H1 (cell line): Measurements from ENCODE around the gene CCDC121. TPM values are rescaled to one million over a fixed set of nuclear protein-coding genes. Genes with fewer than 3 reads are reported as not detected.

Source experiments
- CTCF ChIA-PET: fragments of 300-600 bp; sonication (Branson Sonifier 250); formaldehyde crosslinking; loops from one replicate; lab custom pipeline; 2021; ENCODE audit not compliant: partially characterized antibody; lab: Charles Lee
- POLR2A ChIA-PET: fragments of 300-600 bp; sonication (Branson Sonifier 250); formaldehyde crosslinking; loops from one replicate; lab custom pipeline; 2021; ENCODE audit warnings: inconsistent platforms; ENCODE audit not compliant: partially characterized antibody; lab: Charles Lee
- DNase-seq, 2 experiments: peaks; one replicate each; pipeline versions ENCODE4 v3.0.0 to v3.0.0-alpha.2; 2010 to 2022; ENCODE audit warnings: low spot score in 2 of 2, low read depth in 1 of 2, mixed read lengths in 1 of 2
- FAIRE-seq: peaks from 2 replicates; lab custom pipeline; 2011; peaks lifted over from hg19 to GRCh38; lab: Jason Lieb, UNC
- H2AFZ ChIP-seq: 2 replicates; pipeline ENCODE4 v1.8.1; 2012; ENCODE audit warnings: low read length, inconsistent platforms
- H2AK5ac ChIP-seq: 2 replicates; pipeline ENCODE4 v1.6.1; 2013; ENCODE audit warnings: low read depth, low read length
- H2BK120ac ChIP-seq: replicated peaks from 2 replicates; pipeline ENCODE3; 2013; ENCODE audit warnings: low read depth, low read length, inconsistent platforms
- H2BK12ac ChIP-seq: 2 replicates; pipeline ENCODE4 v1.6.1; 2013; ENCODE audit warnings: low read depth, low read length
- H2BK15ac ChIP-seq: 2 replicates; pipeline ENCODE4 v1.6.1; 2013; ENCODE audit warnings: low read length
- H2BK20ac ChIP-seq: 2 replicates; pipeline ENCODE4 v1.6.1; 2013; ENCODE audit warnings: low read length
- H2BK5ac ChIP-seq: 2 replicates; pipeline ENCODE4 v1.6.1; 2013; ENCODE audit warnings: low read depth, low read length
- H3K14ac ChIP-seq: 2 replicates; pipeline ENCODE4 v1.6.1; 2013; ENCODE audit warnings: inconsistent platforms; ENCODE audit not compliant: insufficient read length
- H3K18ac ChIP-seq: 2 replicates; pipeline ENCODE4 v1.6.1; 2013; ENCODE audit warnings: low read length; ENCODE audit errors: extremely low read depth
- H3K23ac ChIP-seq: 2 replicates; pipeline ENCODE4 v1.6.1; 2013; ENCODE audit warnings: inconsistent platforms; ENCODE audit not compliant: insufficient read length
- H3K23me2 ChIP-seq: 2 replicates; pipeline ENCODE4 v1.6.1; 2013; ENCODE audit warnings: low read depth, low read length
- H3K27ac ChIP-seq: 2 replicates; pipeline ENCODE4 v1.6.1; 2011; ENCODE audit warnings: low read depth, low read length, inconsistent platforms
- H3K27me3 ChIP-seq, 4 experiments: replicated peaks in 1 of 4; 1 replicate in 1 of 4; 2 replicates in 3 of 4; pipeline versions ENCODE4 v1.6.1 to v1.8.1; 2011 to 2013; ENCODE audit warnings: low read length in 3 of 4, mild to moderate bottlenecking in 3 of 4, inconsistent platforms in 2 of 4, mixed read lengths in 2 of 4, moderate library complexity in 1 of 4; ENCODE audit not compliant: control insufficient read depth in 3 of 4, insufficient read depth in 3 of 4; ENCODE audit errors: extremely low read depth in 1 of 4
- H3K36me3 ChIP-seq, 4 experiments: 2 replicates each; pipeline versions ENCODE4 v1.6.1 to v1.8.1; 2011 to 2013; ENCODE audit warnings: mild to moderate bottlenecking in 4 of 4, low read length in 3 of 4, moderate library complexity in 2 of 4, control low read depth in 1 of 4, inconsistent platforms in 1 of 4; ENCODE audit not compliant: insufficient read depth in 4 of 4, control insufficient read depth in 2 of 4
- H3K4ac ChIP-seq: replicated peaks from 2 replicates; pipeline ENCODE3; 2013; ENCODE audit warnings: low read length, low read depth, mixed read lengths, inconsistent platforms; ENCODE audit not compliant: insufficient read length
- H3K4me1 ChIP-seq, 4 experiments: replicated peaks in 1 of 4; 1 replicate in 1 of 4; 2 replicates in 3 of 4; pipeline versions ENCODE4 v1.6.1 to v1.8.1; 2011 to 2013; ENCODE audit warnings: low read length in 3 of 4, inconsistent platforms in 2 of 4, mixed read lengths in 1 of 4; ENCODE audit not compliant: insufficient read depth in 4 of 4, control insufficient read depth in 3 of 4
- H3K4me2 ChIP-seq, 2 experiments: 2 replicates each; pipeline versions ENCODE4 v1.6.1 to v1.8.1; 2011 to 2013; ENCODE audit warnings: low read depth in 2 of 2, low read length in 2 of 2, control low read depth in 1 of 2, inconsistent platforms in 1 of 2, mild to moderate bottlenecking in 1 of 2; ENCODE audit not compliant: insufficient read depth in 1 of 2
- H3K4me3 ChIP-seq, 4 experiments: fragments of 200-600, 300-600 bp in 1 of 4; sonication (generic), shearing (Covaris generic), sonication (Bioruptor Twin) in 1 of 4; 2 replicates each; pipeline versions ENCODE4 v1.5.1 to v1.8.1; 2011 to 2016; ENCODE audit warnings: low read length in 4 of 4, low read depth in 3 of 4, control low read depth in 2 of 4, inconsistent platforms in 2 of 4, mild to moderate bottlenecking in 2 of 4, mixed read lengths in 1 of 4, moderate library complexity in 1 of 4; ENCODE audit not compliant: insufficient read depth in 2 of 4; ENCODE audit errors: extremely low read depth in 1 of 4
- H3K56ac ChIP-seq: replicated peaks from 2 replicates; pipeline ENCODE3; 2013; ENCODE audit warnings: low read depth, mild to moderate bottlenecking, mixed read lengths, low read length, inconsistent platforms; ENCODE audit not compliant: insufficient read length
- H3K79me1 ChIP-seq: 2 replicates; pipeline ENCODE4 v1.6.1; 2013; ENCODE audit warnings: low read depth, low read length, control low read depth
- H3K79me2 ChIP-seq, 2 experiments: 2 replicates each; pipeline versions ENCODE4 v1.6.1 to v1.8.1; 2012 to 2013; ENCODE audit warnings: low read length in 2 of 2, mild to moderate bottlenecking in 2 of 2, inconsistent platforms in 1 of 2; ENCODE audit not compliant: insufficient read depth in 2 of 2, control insufficient read depth in 1 of 2
- H3K9ac ChIP-seq, 4 experiments: replicated peaks in 1 of 4; 1 replicate in 1 of 4; 2 replicates in 3 of 4; pipeline versions ENCODE4 v1.6.1 to v1.8.1; 2011 to 2013; ENCODE audit warnings: low read depth in 3 of 4, low read length in 3 of 4, control low read depth in 2 of 4, mild to moderate bottlenecking in 2 of 4, moderate library complexity in 2 of 4, inconsistent platforms in 1 of 4; ENCODE audit errors: extremely low read depth in 1 of 4
- H3K9me3 ChIP-seq, 2 experiments: 2 replicates each; pipeline versions ENCODE4 v1.6.1 to v1.8.1; 2012 to 2013; ENCODE audit warnings: mild to moderate bottlenecking in 2 of 2, moderate library complexity in 2 of 2, control low read depth in 1 of 2, inconsistent platforms in 1 of 2, low read depth in 1 of 2, low read length in 1 of 2, mixed read lengths in 1 of 2; ENCODE audit not compliant: insufficient read depth in 2 of 2
- H4K20me1 ChIP-seq, 2 experiments: replicated peaks in 1 of 2; 2 replicates each; pipeline versions ENCODE3 to v1.8.1; 2011 to 2013; ENCODE audit warnings: inconsistent platforms in 2 of 2, low read length in 2 of 2, mild to moderate bottlenecking in 1 of 2; ENCODE audit not compliant: insufficient read depth in 2 of 2, control insufficient read depth in 1 of 2
- H4K5ac ChIP-seq: 2 replicates; pipeline ENCODE4 v1.6.1; 2013; ENCODE audit warnings: low read length, low read depth, mixed read lengths, inconsistent platforms; ENCODE audit not compliant: insufficient read length
- H4K8ac ChIP-seq: 2 replicates; pipeline ENCODE4 v1.8.0; 2013; ENCODE audit warnings: mild to moderate bottlenecking, moderate library complexity, low read length, inconsistent platforms; ENCODE audit not compliant: insufficient read depth; ENCODE audit errors: extremely low read depth
- H4K91ac ChIP-seq: replicated peaks from 2 replicates; pipeline ENCODE3; 2013; ENCODE audit warnings: low read length, mixed read lengths, inconsistent platforms; ENCODE audit not compliant: insufficient read length
- RBBP5 ChIP-seq: IDR thresholded peaks from 2 replicates; pipeline ENCODE4 v1.7.1; 2012; ENCODE audit warnings: low read depth, mild to moderate bottlenecking, inconsistent platforms, low read length, moderate library complexity, borderline replicate concordance
- SIRT6 ChIP-seq: IDR thresholded peaks from one replicate; pipeline ENCODE4 v1.7.1; 2012; ENCODE audit warnings: low read length, inconsistent platforms
- SP1 ChIP-seq: IDR thresholded peaks from 2 replicates; pipeline ENCODE4 v1.6.1; 2011; ENCODE audit warnings: low read depth, low read length
- TAF1 ChIP-seq: IDR thresholded peaks from 2 replicates; pipeline ENCODE4 v1.6.1; 2011; ENCODE audit warnings: mild to moderate bottlenecking, low read depth, low read length
- WGBS, 2 experiments: shearing (Covaris generic) in 1 of 2; methylation state at CpG; one replicate each; pipeline versions ENCODE4 v1.1.6 to v1.1.7; 2013 to 2015; ENCODE audit warnings: low lambda C conversion rate in 2 of 2, mixed read lengths in 2 of 2, inconsistent platforms in 1 of 2, low coverage in 1 of 2, missing lambda C conversion rate in 1 of 2; ENCODE audit not compliant: insufficient replicate concordance in 2 of 2, insufficient coverage in 1 of 2, insufficient read length in 1 of 2; ENCODE audit errors: extremely low coverage in 1 of 2, missing lambda C conversion rate in 1 of 2; 5-methylcytosine and 5-hydroxymethylcytosine counted together
- polyA plus RNA-seq, 7 experiments: library from polyadenylated mRNA; depleted of rRNA in 3 of 7; stranded (reverse) in 5 of 7; unstranded in 2 of 7; fragments of >200 nt in 5 of 7; fragments of 200-250 nt in 2 of 7; gene quantifications; 1 replicate in 5 of 7; 2 replicates in 1 of 7; 4 replicates in 1 of 7; pipeline versions ENCODE4 v1.2.1 to v1.2.3, GENCODE V29; 2011 to 2013; ENCODE audit warnings: missing spikeins in 2 of 7, mixed read lengths in 2 of 7
- total RNA-seq: library from RNA; stranded (reverse); fragmentation: NEBNext Ultra II Directional; extraction: Animal tissue kit (Norgen Biotek cat#: 25700); gene quantifications from 2 replicates; pipeline ENCODE4 v1.2.1, GENCODE V29; 2021

CCDC121 gene
- total and polyA plus RNA-seq, 2 of the 8 experiments (the other 6 are each of a cell fraction or from before 2014, with no cell fraction given) = 0.68 to 1.5 TPM

GRCh38 chr2:27582129-27582694, 46.6 kb downstream of the CCDC121 start:
- Histone ChIP-seq H4K20me1 (peaks cover 3% of the 10 kb centered on the region in 2 experiments), H2BK5ac (peak overlapping the region; percentile 48; the same call in 1 of the 2 replicates), H3K23ac (no peak overlapping the region), H3K23me2 (peaks cover 5% of the 10 kb centered on the region; the same call in 1 of the 2 replicates), H3K9ac (0 out of 7 replicates have a peak overlapping the region, but pooled peaks of 1 of the 4 experiments have one; percentile 36), H2BK120ac (no peak overlapping the region), H2BK20ac (no peak overlapping the region), H4K5ac (no peak overlapping the region), H3K18ac (no peak overlapping the region), H3K79me2 (peaks cover 22 to 43% of the 10 kb centered on the region in 2 experiments), H2AK5ac (no peak overlapping the region), H2BK15ac (no peak overlapping the region; the same call in 1 of the 2 replicates), H3K27ac (no peak overlapping the region), H3K4me2 (peak overlapping the region; percentile 85 to 88; a peak in 3 of 4 replicates), H3K36me3 (no peaks in the 10 kb centered on the region), H3K79me1 (0 out of 2 replicates have a peak, but pooled peaks cover 2% of the 10 kb centered on the region), H3K4me1 (no peaks in the 10 kb centered on the region; a peak in 2 of 7 replicates), H2BK12ac (no peak overlapping the region), H2AFZ (no peak overlapping the region), H3K27me3 (peaks cover 0 to 3% (median 0%) of the 10 kb centered on the region in 4 experiments; a peak in 4 of 7 replicates), H3K9me3 (peaks cover 5 to 13% of the 10 kb centered on the region in 2 experiments; a peak in 1 of 4 replicates), H3K4me3 (peak overlapping the region; percentile 68 to 92 (median 82); a peak in 4 of 8 replicates), H4K8ac (peak overlapping the region; percentile 58; the same call in 1 of the 2 replicates), H3K56ac (no peak overlapping the region), H3K14ac (no peak overlapping the region)
- no peak for FAIRE-seq
- POLR2A ChIA-PET = interaction anchor here (0.9 to 2.2 kb wide), 4 partner anchors 11 to 81 kb away, joined by 3 to 12 read pairs (median 5); partner anchors contain the start of genes SLC4A1AP and SUPT7L
- CTCF ChIA-PET = no interaction called here
- 85% methylated on average over 13 of the region's 16 CpGs; no CpG with 5 or more reads in 1 of the 2 experiments for WGBS, 2 experiments
- DNase-seq = no peak
- TF ChIP-seq SP1 = no peak
- no peak for TF ChIP-seq TAF1
- TF ChIP-seq RBBP5 = no peak
- no peak for TF ChIP-seq SIRT6
- TF ChIP-seq, all 59 proteins: peak for 0
- no peak overlapping the region for H4K91ac ChIP-seq
- no peak overlapping the region for H3K4ac ChIP-seq
